Panc1 (cell line): Measurements from ENCODE around the gene XCR1. TPM values are rescaled to one million over a fixed set of nuclear protein-coding genes. Genes with fewer than 3 reads are reported as not detected.

Source experiments
- ATAC-seq: fragments of 200-7000 bp; cut with Tn5 transposase; 2 replicates; pipeline ENCODE4 v1.9.1; 2020; ENCODE audit warnings: mild to moderate bottlenecking, moderate library complexity
- BruUV-seq: library from RNA; stranded (reverse); fragments of 400-500 nt; replicated peaks from 2 replicates; lab custom pipeline; 2021; lab: Mats Ljungman, UMichigan
- CTCF ChIA-PET: fragments of 300-600 bp; sonication (Branson Sonifier 250); formaldehyde crosslinking; loops from one replicate; lab custom pipeline; 2022; ENCODE audit warnings: antibody characterized with exemption; lab: Charles Lee
- POLR2A ChIA-PET: fragments of 300-600 bp; sonication (Branson Sonifier 250); formaldehyde crosslinking; loops from one replicate; lab custom pipeline; 2022; ENCODE audit warnings: antibody characterized with exemption; lab: Charles Lee
- DNase-seq: peaks from one replicate; pipeline ENCODE4 v3.0.0-alpha.2; 2010; ENCODE audit warnings: low read depth, low spot score
- H3K27ac ChIP-seq: 2 replicates; pipeline ENCODE4 v1.5.1; 2011; ENCODE audit warnings: mild to moderate bottlenecking, low read length, inconsistent platforms
- H3K27me3 ChIP-seq: fragments of 200-500 bp; sonication (Bioruptor generic); 2 replicates; pipeline ENCODE4 v1.6.0; 2014; ENCODE audit warnings: low read length, inconsistent platforms; ENCODE audit not compliant: control insufficient read depth, insufficient read depth
- H3K36me3 ChIP-seq: fragments of 200-500 bp; sonication (Bioruptor generic); 2 replicates; pipeline ENCODE4 v1.5.1; 2014; ENCODE audit warnings: inconsistent platforms, mild to moderate bottlenecking, low read length, moderate library complexity; ENCODE audit not compliant: control insufficient read depth, insufficient read depth
- H3K4me1 ChIP-seq: 2 replicates; pipeline ENCODE4 v1.5.1; 2011; ENCODE audit warnings: inconsistent platforms, mild to moderate bottlenecking, low read length, moderate library complexity; ENCODE audit not compliant: control insufficient read depth, insufficient read depth
- H3K4me3 ChIP-seq, 2 experiments: 2 replicates each; pipeline ENCODE4 v1.5.1; 2011 to 2012; ENCODE audit warnings: low read depth in 2 of 2, low read length in 2 of 2, mild to moderate bottlenecking in 2 of 2, inconsistent platforms in 1 of 2, moderate library complexity in 1 of 2
- H3K9me3 ChIP-seq: fragments of 200-500 bp; sonication (Bioruptor generic); 2 replicates; pipeline ENCODE4 v1.5.1; 2014; ENCODE audit warnings: low read depth, mild to moderate bottlenecking, inconsistent platforms, low read length, moderate library complexity; ENCODE audit not compliant: control insufficient read depth, insufficient read depth
- POLR2AphosphoS5 ChIP-seq: IDR thresholded peaks from 2 replicates; pipeline ENCODE4 v1.6.1; 2012; ENCODE audit warnings: mild to moderate bottlenecking, low read depth, low read length, moderate library complexity
- REST ChIP-seq, 2 experiments: IDR thresholded peaks; 2 replicates each; pipeline ENCODE4 v1.6.1; 2011 to 2012; ENCODE audit warnings: low read depth in 2 of 2, control low read depth in 1 of 2, low read length in 1 of 2, mild to moderate bottlenecking in 1 of 2, moderate library complexity in 1 of 2; ENCODE audit not compliant: insufficient read depth in 1 of 2
- SIN3A ChIP-seq: IDR thresholded peaks from 2 replicates; pipeline ENCODE4 v1.6.1; 2012; ENCODE audit warnings: low read depth, mild to moderate bottlenecking, low read length, moderate library complexity, borderline replicate concordance; ENCODE audit not compliant: insufficient read depth
- TCF7L2 ChIP-seq: IDR thresholded peaks from 2 replicates; pipeline ENCODE4 v1.6.1; 2011; ENCODE audit warnings: mild to moderate bottlenecking, low read depth, low read length, inconsistent platforms
- in situ Hi-C: cut with HindIII; loops from 2 replicates; pipeline ENCODE4 v1.10.0; 2016; ENCODE audit warnings: low sequenced_read_pairs, low pct_unique_long_range_greater_than_20kb
- intact Hi-C: fragments of 100-400 bp; cut with micrococcal nuclease; formaldehyde crosslinking; loops from one replicate; pipeline ENCODE4 v1.10.0; 2022; ENCODE audit not compliant: unreplicated experiment
- total RNA-seq: library from RNA; stranded (reverse); gene quantifications from one replicate; pipeline ENCODE4 v1.2.1, GENCODE V29; 2021; ENCODE audit not compliant: unreplicated experiment
- TF ChIP-seq, protein P1 (sequence below): fragments of 450-650 bp; IDR thresholded peaks from 2 replicates; pipeline ENCODE4 v1.5.1; 2017; ENCODE audit warnings: mild to moderate bottlenecking

XCR1 gene
- total RNA-seq, 1 experiment from 2014 or later: not detected

- peak; percentile 18 for DNase-seq
- Histone ChIP-seq H3K36me3 (no peaks in the 10 kb centered on the region), H3K27me3 (no peaks in the 10 kb centered on the region), H3K27ac (no peak overlapping the region), H3K4me3 (no peak overlapping the region), H3K9me3 (no peaks in the 10 kb centered on the region), H3K4me1 (peaks cover 4% of the 10 kb centered on the region; the same call in 1 of the 2 replicates)
- TF ChIP-seq POLR2AphosphoS5: no peak
- TF ChIP-seq REST (IDR thresholded peaks at IDR 0.05; ENCODE audit: insufficient read depth in 1 of 2, low read depth in 2 of 2, low read length in 1 of 2): no peak
- TF ChIP-seq, protein P1, sequence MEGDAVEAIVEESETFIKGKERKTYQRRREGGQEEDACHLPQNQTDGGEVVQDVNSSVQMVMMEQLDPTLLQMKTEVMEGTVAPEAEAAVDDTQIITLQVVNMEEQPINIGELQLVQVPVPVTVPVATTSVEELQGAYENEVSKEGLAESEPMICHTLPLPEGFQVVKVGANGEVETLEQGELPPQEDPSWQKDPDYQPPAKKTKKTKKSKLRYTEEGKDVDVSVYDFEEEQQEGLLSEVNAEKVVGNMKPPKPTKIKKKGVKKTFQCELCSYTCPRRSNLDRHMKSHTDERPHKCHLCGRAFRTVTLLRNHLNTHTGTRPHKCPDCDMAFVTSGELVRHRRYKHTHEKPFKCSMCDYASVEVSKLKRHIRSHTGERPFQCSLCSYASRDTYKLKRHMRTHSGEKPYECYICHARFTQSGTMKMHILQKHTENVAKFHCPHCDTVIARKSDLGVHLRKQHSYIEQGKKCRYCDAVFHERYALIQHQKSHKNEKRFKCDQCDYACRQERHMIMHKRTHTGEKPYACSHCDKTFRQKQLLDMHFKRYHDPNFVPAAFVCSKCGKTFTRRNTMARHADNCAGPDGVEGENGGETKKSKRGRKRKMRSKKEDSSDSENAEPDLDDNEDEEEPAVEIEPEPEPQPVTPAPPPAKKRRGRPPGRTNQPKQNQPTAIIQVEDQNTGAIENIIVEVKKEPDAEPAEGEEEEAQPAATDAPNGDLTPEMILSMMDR: no peak
- TF ChIP-seq SIN3A: no peak
- TF ChIP-seq TCF7L2: no peak
- intact Hi-C loops (no loop called here), in situ Hi-C loops (no loop called here)
- ChIA-PET CTCF (no interaction called here), POLR2A (no interaction called here)
- no TSS peak for BruUV-seq
- peak; percentile 63; the same call in 1 of the 2 replicates for ATAC-seq
Observed at GRCh38 chr3:45986303-45986982, 40.8 kb downstream of the XCR1 start.

DNA sequence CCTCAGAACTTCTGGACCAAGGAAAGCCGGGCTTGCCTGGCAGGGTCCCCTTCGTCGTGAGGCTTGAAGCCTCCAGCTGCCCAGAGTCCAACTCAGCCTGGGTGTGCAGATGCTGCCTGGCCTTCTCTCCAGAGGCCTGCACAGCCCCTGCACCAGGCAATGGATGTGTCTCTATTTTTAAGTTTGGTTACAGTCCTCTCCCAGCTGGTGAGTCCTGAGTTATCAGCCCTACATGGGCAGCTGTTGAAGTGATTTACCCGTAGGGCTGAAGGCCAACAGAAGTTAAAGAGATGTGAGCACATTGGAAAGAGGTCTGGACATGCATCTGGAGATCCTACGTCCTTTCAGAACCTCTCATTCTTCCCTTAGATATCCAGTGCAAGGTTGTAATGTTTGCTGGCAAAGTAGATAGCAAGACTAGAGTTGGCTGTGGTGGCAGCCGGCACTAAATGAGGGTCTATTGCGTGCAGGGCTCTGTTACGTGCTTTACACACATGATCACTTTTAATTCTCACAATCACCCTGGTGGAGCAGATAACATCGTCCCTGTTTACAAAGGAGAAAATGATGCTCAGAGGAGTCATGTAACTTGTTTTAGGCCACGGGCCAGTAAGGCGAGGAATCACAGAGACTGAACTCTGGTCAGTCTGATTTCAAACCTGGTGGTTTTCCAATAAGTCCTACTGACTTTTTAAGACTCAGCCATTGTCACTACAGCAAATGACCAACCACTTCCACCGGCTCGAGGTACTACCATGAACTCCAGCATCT, 41.6 kb downstream of the XCR1 start:
- BruUV-seq: no TSS peak
- POLR2A ChIA-PET: no interaction called here
- in situ Hi-C loops: no loop called here

More for the DNA sequence above, 41.6 kb downstream of the XCR1 start:
- ATAC-seq (no peak), DNase-seq (no peak)
- H3K4me1 ChIP-seq: peaks cover 4% of the 10 kb centered on the region; the same call in 1 of the 2 replicates
- H3K27me3 ChIP-seq: no peaks in the 10 kb centered on the region
- no peak overlapping the region for H3K27ac ChIP-seq
- CTCF ChIA-PET: no interaction called here
- no peaks in the 10 kb centered on the region for H3K36me3 ChIP-seq
- H3K9me3 ChIP-seq: no peaks in the 10 kb centered on the region
- TF ChIP-seq, protein P1: no peak
- TF ChIP-seq SIN3A (no peak), TCF7L2 (no peak), POLR2AphosphoS5 (no peak), REST (IDR thresholded peaks at IDR 0.05; ENCODE audit: insufficient read depth in 1 of 2, low read depth in 2 of 2, low read length in 1 of 2) (no peak)
- intact Hi-C loops: no loop called here
- H3K4me3 ChIP-seq: no peak overlapping the region
